Measurements from ENCODE around the gene C19orf47. TPM values are rescaled to one million over a fixed set of nuclear protein-coding genes. Genes with fewer than 3 reads are reported as not detected.
"Not testable (repeated sequence)": the region's sequence is repeated elsewhere in the genome, so short reads cannot be mapped to it uniquely, and the experiment has no call there.

The C19orf47 gene
- total RNA-seq, 3 donors from 2014 or later (not counting 1 experiment from before 2014, with no cell fraction given) = 15.2 to 20.2 (median 16.1) TPM

- H3K36me3 Mint-ChIP-seq = no peaks in the 10 kb centered on the region
- no peaks in the 10 kb centered on the region for H3K27me3 Mint-ChIP-seq (ENCODE audit: low read depth in 2 of 2)
- peaks cover 36% of the 10 kb centered on the region for H3K36me3 ChIP-seq (ENCODE audit: control insufficient read depth, insufficient read depth, low read length)
- no peaks in the 10 kb centered on the region for H3K9me3 ChIP-seq (ENCODE audit: control insufficient read depth, insufficient read depth, low read length)
- no peak overlapping the region for H3K4me3 ChIP-seq (ENCODE audit: low read length)
- H3K4me3 Mint-ChIP-seq = no peak overlapping the region
- no peaks in the 10 kb centered on the region for H3K9me3 Mint-ChIP-seq
- 96% methylated on average over 15 of the region's 15 CpGs for WGBS (ENCODE audit: insufficient coverage)
- ATAC-seq = no peak
- no peaks in the 10 kb centered on the region for H3K4me1 Mint-ChIP-seq
- H3K27ac Mint-ChIP-seq = no peak overlapping the region
- H3K4me1 ChIP-seq (ENCODE audit: control insufficient read depth, insufficient read depth, low read length) = no peaks in the 10 kb centered on the region
- TF ChIP-seq CTCF (IDR thresholded peaks at IDR 0.05) = no peak
- DNase-seq = no peak
- H3K27me3 ChIP-seq (ENCODE audit: control insufficient read depth, insufficient read depth, low read length) = no peaks in the 10 kb centered on the region
- H3K27ac ChIP-seq (ENCODE audit: low read length) = no peak overlapping the region
- intact Hi-C loops (cut with micrococcal nuclease) = no loop called here
These were observed 12.2 kb downstream of the C19orf47 start for GRCh38 chr19:40335855-40336600.

GRCh38 chr19:40335101-40335500 lies 13.1 kb downstream of the C19orf47 start:
- Histone ChIP-seq H3K27ac (ENCODE audit: low read length) (no peak overlapping the region), H3K27me3 (ENCODE audit: control insufficient read depth, insufficient read depth, low read length) (no peaks in the 10 kb centered on the region), H3K4me3 (ENCODE audit: low read length) (no peak overlapping the region), H3K9me3 (ENCODE audit: control insufficient read depth, insufficient read depth, low read length) (no peaks in the 10 kb centered on the region), H3K36me3 (ENCODE audit: control insufficient read depth, insufficient read depth, low read length) (peaks cover 43% of the 10 kb centered on the region), H3K4me1 (ENCODE audit: control insufficient read depth, insufficient read depth, low read length) (no peaks in the 10 kb centered on the region)
- DNase-seq (no peak), ATAC-seq (no peak)
- no peak for TF ChIP-seq CTCF (IDR thresholded peaks at IDR 0.05)
- intact Hi-C loops (cut with micrococcal nuclease) = no loop called here
- Mint-ChIP-seq H3K9me3 (no peaks in the 10 kb centered on the region), H3K4me3 (no peak overlapping the region), H3K27me3 (ENCODE audit: low read depth in 2 of 2) (no peaks in the 10 kb centered on the region), H3K27ac (no peak overlapping the region), H3K36me3 (no peaks in the 10 kb centered on the region), H3K4me1 (no peaks in the 10 kb centered on the region)

- H3K4me3 Mint-ChIP-seq; H3K36me3 Mint-ChIP-seq; H3K9me3 ChIP-seq (ENCODE audit: control insufficient read depth, insufficient read depth, low read length); H3K4me3 ChIP-seq (ENCODE audit: low read length); H3K4me1 ChIP-seq (ENCODE audit: control insufficient read depth, insufficient read depth, low read length); H3K27me3 Mint-ChIP-seq (ENCODE audit: low read depth in 2 of 2); intact Hi-C loops (cut with micrococcal nuclease); DNase-seq; ATAC-seq; H3K9me3 Mint-ChIP-seq; H3K27ac ChIP-seq (ENCODE audit: low read length); H3K4me1 Mint-ChIP-seq; H3K27me3 ChIP-seq (ENCODE audit: control insufficient read depth, insufficient read depth, low read length); H3K27ac Mint-ChIP-seq: not testable (repeated sequence)
- H3K36me3 ChIP-seq (ENCODE audit: control insufficient read depth, insufficient read depth, low read length) = peaks cover 54% of the 10 kb centered on the region
- 100% methylated on average over 5 of the region's 6 CpGs for WGBS (ENCODE audit: insufficient coverage)
These were observed 15.1 kb downstream of the C19orf47 start for GRCh38 chr19:40333083-40333482.

- Mint-ChIP-seq H3K27me3 (ENCODE audit: low read depth in 2 of 2) (no peaks in the 10 kb centered on the region), H3K9me3 (no peaks in the 10 kb centered on the region), H3K27ac (no peak overlapping the region), H3K36me3 (no peaks in the 10 kb centered on the region), H3K4me3 (no peak overlapping the region), H3K4me1 (no peaks in the 10 kb centered on the region)
- DNase-seq (no peak), ATAC-seq (no peak)
- H3K4me1 ChIP-seq (ENCODE audit: control insufficient read depth, insufficient read depth, low read length) = no peaks in the 10 kb centered on the region
- no peak for TF ChIP-seq CTCF (IDR thresholded peaks at IDR 0.05)
- H3K9me3 ChIP-seq (ENCODE audit: control insufficient read depth, insufficient read depth, low read length) = no peaks in the 10 kb centered on the region
- 98% methylated on average over 6 of the region's 6 CpGs for WGBS (ENCODE audit: insufficient coverage)
- peaks cover 58% of the 10 kb centered on the region for H3K36me3 ChIP-seq (ENCODE audit: control insufficient read depth, insufficient read depth, low read length)
- no peaks in the 10 kb centered on the region for H3K27me3 ChIP-seq (ENCODE audit: control insufficient read depth, insufficient read depth, low read length)
- intact Hi-C loops (cut with micrococcal nuclease) = no loop called here
- no peak overlapping the region for H3K4me3 ChIP-seq (ENCODE audit: low read length)
- no peak overlapping the region for H3K27ac ChIP-seq (ENCODE audit: low read length)
These were observed 15.5 kb downstream of the C19orf47 start for GRCh38 chr19:40332669-40333068.
